ENCODE data around the gene SMYD3. TPM values are rescaled to one million over a fixed set of nuclear protein-coding genes. Genes with fewer than 3 reads are reported as not detected.

The SMYD3 gene
- total RNA-seq, 1 donor from 2014 or later = 27.2 TPM

DNA sequence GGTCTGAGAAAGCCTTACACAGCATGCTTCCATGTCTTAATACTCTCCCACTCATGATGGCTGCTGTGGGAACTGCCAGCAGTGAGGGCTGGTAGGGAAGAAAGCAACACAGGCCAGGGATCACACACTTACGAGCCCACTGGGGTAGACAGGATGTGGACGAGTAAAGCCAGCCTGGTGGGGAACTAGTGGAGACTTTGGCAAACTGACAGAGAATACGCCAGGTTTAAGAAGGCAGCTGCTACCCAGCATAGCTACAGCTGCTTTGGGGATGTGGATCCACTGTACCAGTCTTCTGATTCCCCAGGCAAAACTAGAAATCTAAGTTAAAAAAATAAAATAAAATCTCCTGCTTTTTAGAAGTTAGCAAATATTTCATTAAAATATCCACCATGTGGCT is 664.0 kb downstream of the SMYD3 start:
- H3K27me3 ChIP-seq = no peaks in the 10 kb centered on the region
- H3K4me3 ChIP-seq = no peak overlapping the region
- no peaks in the 10 kb centered on the region for H3K9me3 ChIP-seq
- no peak for DNase-seq
- intact Hi-C loops (cut with DNase I) = no loop called here
- TF ChIP-seq, protein P1, sequence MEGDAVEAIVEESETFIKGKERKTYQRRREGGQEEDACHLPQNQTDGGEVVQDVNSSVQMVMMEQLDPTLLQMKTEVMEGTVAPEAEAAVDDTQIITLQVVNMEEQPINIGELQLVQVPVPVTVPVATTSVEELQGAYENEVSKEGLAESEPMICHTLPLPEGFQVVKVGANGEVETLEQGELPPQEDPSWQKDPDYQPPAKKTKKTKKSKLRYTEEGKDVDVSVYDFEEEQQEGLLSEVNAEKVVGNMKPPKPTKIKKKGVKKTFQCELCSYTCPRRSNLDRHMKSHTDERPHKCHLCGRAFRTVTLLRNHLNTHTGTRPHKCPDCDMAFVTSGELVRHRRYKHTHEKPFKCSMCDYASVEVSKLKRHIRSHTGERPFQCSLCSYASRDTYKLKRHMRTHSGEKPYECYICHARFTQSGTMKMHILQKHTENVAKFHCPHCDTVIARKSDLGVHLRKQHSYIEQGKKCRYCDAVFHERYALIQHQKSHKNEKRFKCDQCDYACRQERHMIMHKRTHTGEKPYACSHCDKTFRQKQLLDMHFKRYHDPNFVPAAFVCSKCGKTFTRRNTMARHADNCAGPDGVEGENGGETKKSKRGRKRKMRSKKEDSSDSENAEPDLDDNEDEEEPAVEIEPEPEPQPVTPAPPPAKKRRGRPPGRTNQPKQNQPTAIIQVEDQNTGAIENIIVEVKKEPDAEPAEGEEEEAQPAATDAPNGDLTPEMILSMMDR (IDR thresholded peaks at IDR 0.05) = no peak
- no peak for ATAC-seq
- H3K27ac ChIP-seq = no peak overlapping the region
- no peaks in the 10 kb centered on the region for H3K4me1 ChIP-seq
- H3K36me3 ChIP-seq = no peaks in the 10 kb centered on the region

DNA sequence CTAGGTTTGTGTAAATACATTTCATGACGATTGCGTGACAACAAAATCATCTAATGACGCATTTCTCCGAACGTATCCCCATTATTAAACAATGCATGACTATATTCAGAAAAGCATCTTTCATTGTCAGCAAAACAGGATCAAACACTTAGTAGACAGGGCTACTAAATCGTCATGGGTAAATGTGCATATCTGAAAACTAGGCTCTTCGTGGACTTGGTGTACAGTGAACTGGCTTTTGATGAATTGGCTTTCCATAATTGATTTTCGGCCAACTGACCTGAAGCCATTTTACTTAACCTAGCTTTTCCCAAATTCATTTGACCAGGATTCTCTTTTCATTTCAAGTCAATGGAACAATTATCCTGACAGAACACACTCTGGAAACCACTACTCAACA is 665.0 kb downstream of the SMYD3 start:
- Histone ChIP-seq H3K9me3 (no peaks in the 10 kb centered on the region), H3K36me3 (no peaks in the 10 kb centered on the region), H3K27me3 (no peaks in the 10 kb centered on the region), H3K4me1 (no peaks in the 10 kb centered on the region), H3K4me3 (no peak overlapping the region), H3K27ac (no peak overlapping the region)
- ATAC-seq (no peak), DNase-seq (no peak)
- TF ChIP-seq, protein P1 (IDR thresholded peaks at IDR 0.05) = no peak
- intact Hi-C loops (cut with DNase I) = no loop called here

DNA sequence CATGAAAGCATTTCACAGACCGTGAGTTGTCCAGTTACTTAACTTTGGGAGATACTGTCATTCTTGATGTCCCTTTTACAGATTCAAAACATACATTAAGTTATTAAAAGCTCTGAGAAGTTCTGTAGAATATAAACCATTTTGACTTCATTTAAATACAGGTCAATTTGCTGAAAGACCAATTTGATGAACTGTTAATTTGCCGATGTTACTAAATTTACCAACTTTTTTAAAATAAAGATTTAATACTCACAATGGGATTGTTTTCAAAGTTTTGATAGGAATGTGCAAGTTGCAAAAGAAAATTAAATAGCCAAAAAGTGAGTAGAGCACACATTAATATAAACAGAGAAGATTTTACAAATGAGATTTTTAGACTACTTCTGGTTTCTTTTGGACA is 666.1 kb downstream of the SMYD3 start:
- no peaks in the 10 kb centered on the region for H3K4me1 ChIP-seq
- H3K27me3 ChIP-seq = no peaks in the 10 kb centered on the region
- no peak overlapping the region for H3K27ac ChIP-seq
- intact Hi-C loops (cut with DNase I) = no loop called here
- TF ChIP-seq, protein P1 (IDR thresholded peaks at IDR 0.05) = no peak
- ATAC-seq (no peak), DNase-seq (no peak)
- no peaks in the 10 kb centered on the region for H3K9me3 ChIP-seq
- H3K36me3 ChIP-seq = no peaks in the 10 kb centered on the region
- H3K4me3 ChIP-seq = no peak overlapping the region

DNA sequence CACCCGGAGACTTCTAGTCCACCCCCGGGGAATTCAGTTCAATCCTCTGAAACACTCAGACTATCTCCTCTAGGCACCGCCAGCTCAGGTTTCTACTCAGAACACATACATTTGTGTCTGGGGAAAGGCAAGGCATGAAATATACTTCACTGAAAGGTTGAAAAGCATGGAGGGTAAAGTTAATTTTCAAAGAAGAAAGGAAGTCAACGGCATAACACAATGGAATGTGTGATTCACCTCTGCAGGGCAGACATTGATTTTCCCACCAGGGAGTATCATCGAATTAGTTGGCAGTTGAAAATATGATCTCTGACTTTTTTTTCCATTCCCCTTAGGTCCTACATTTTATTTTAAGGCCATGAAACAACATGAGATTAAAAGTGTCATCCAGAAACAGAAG is 669.4 kb downstream of the SMYD3 start:
- DNase-seq (no peak), ATAC-seq (no peak)
- H3K27ac ChIP-seq = no peak overlapping the region
- no peaks in the 10 kb centered on the region for H3K9me3 ChIP-seq
- TF ChIP-seq, protein P1 (IDR thresholded peaks at IDR 0.05) = no peak
- intact Hi-C loops (cut with DNase I) = no loop called here
- no peaks in the 10 kb centered on the region for H3K4me1 ChIP-seq
- no peaks in the 10 kb centered on the region for H3K36me3 ChIP-seq
- no peak overlapping the region for H3K4me3 ChIP-seq
- no peaks in the 10 kb centered on the region for H3K27me3 ChIP-seq

DNA sequence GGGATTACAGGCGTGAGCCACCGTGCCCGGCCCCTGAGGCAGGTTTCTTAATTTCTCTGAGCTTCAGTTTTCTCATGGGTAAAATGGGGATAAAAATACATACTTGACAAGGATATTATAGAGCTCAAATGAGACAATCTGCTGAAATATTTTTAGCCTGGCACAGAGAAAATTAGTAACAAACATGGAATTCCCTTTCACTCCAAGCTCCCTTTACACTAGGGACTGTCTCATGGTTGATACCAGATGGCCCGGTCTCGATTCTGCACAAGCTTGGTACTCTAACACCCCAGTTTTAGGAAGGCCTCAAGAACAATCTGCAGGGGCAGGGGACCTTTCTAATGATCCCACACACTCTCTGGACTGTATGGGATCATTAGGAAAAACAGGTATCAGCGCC is 671.7 kb downstream of the SMYD3 start:
- no peaks in the 10 kb centered on the region for H3K27me3 ChIP-seq
- intact Hi-C loops (cut with DNase I) = no loop called here
- no peaks in the 10 kb centered on the region for H3K36me3 ChIP-seq
- no peak for DNase-seq
- H3K4me1 ChIP-seq = no peaks in the 10 kb centered on the region
- TF ChIP-seq, protein P1 (IDR thresholded peaks at IDR 0.05) = no peak
- H3K27ac ChIP-seq = no peak overlapping the region
- H3K9me3 ChIP-seq = no peaks in the 10 kb centered on the region
- no peak for ATAC-seq
- H3K4me3 ChIP-seq = no peak overlapping the region

DNA sequence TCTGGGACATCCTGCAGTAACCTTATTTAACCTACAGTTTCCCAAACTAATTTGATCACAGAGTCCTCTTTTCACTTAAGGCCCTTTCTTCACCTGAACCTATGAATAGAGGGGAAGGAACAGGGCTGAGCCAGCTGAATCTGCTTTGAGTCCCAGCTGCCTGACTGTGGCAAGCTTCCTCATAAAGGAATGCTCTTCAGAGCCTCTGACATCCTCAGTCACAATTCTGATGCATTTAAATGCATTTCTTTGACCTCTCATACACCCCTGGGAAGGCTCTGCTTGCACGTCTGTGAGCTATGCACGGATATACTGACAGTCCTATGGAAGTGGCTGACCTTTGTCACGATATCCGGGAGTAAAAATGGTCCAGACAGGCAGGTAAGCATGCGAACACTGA is 673.1 kb downstream of the SMYD3 start:
- Histone ChIP-seq H3K9me3 (no peaks in the 10 kb centered on the region), H3K27ac (no peak overlapping the region), H3K4me3 (no peak overlapping the region), H3K27me3 (no peaks in the 10 kb centered on the region), H3K36me3 (no peaks in the 10 kb centered on the region), H3K4me1 (no peaks in the 10 kb centered on the region)
- ATAC-seq (no peak), DNase-seq (no peak)
- TF ChIP-seq, protein P1 (IDR thresholded peaks at IDR 0.05) = no peak
- intact Hi-C loops (cut with DNase I) = no loop called here
